GM21737 (cell line): ENCODE data around the gene CIB2.

ENCODE experiments used
- ATAC-seq: cut with Tn5 transposase; IDR thresholded peaks from one replicate; pipeline ENCODE4 v1.9.1; 2021; ENCODE audit warnings: mild to moderate bottlenecking, moderate library complexity; ENCODE audit not compliant: unreplicated experiment

Gene CIB2

GRCh38 chr15:78069462-78070029 is 61.7 kb downstream of the CIB2 start:
- ATAC-seq: no peak

GRCh38 chr15:78069052-78069414 is 62.2 kb downstream of the CIB2 start:
- ATAC-seq: peak; percentile 15

- no peak for ATAC-seq
Observed at GRCh38 chr15:78067328-78068228, 63.7 kb downstream of the CIB2 start.

GRCh38 chr15:78065973-78066946 is 65.0 kb downstream of the CIB2 start:
- peak; percentile 38 for ATAC-seq

GRCh38 chr15:78065284-78065872 is 65.9 kb downstream of the CIB2 start:
- ATAC-seq: no peak

GRCh38 chr15:78064544-78064943 is 66.7 kb downstream of the CIB2 start:
- ATAC-seq: no peak

- no peak for ATAC-seq
Observed at GRCh38 chr15:78063970-78064385, 67.3 kb downstream of the CIB2 start.

- ATAC-seq: no peak
Observed at GRCh38 chr15:78063217-78063616, 68.0 kb downstream of the CIB2 start.

GRCh38 chr15:78061963-78062427 is 69.2 kb downstream of the CIB2 start:
- no peak for ATAC-seq

GRCh38 chr15:78060232-78060631 is 71.0 kb downstream of the CIB2 start:
- ATAC-seq: no peak

GRCh38 chr15:78059110-78059839 is 72.0 kb downstream of the CIB2 start:
- no peak for ATAC-seq

GRCh38 chr15:78058401-78058935 is 72.8 kb downstream of the CIB2 start:
- no peak for ATAC-seq

GRCh38 chr15:78057803-78058202 is 73.4 kb downstream of the CIB2 start:
- ATAC-seq: no peak

- no peak for ATAC-seq
Observed at GRCh38 chr15:78056714-78057269, 74.5 kb downstream of the CIB2 start.

GRCh38 chr15:78055919-78056713 is 75.1 kb downstream of the CIB2 start:
- no peak for ATAC-seq

GRCh38 chr15:78054966-78055365 is 76.3 kb downstream of the CIB2 start:
- no peak for ATAC-seq
